ENCODE results near the gene OPN4.

OPN4 gene

GRCh38 chr10:86705139-86705538 is 50.8 kb downstream of the OPN4 start:
- no peak for DNase-seq

GRCh38 chr10:86705905-86706304 is 51.6 kb downstream of the OPN4 start:
- no peak for DNase-seq

- DNase-seq = no peak
Measured at GRCh38 chr10:86706401-86706841, 52.1 kb downstream of the OPN4 start.

GRCh38 chr10:86706977-86707376 is 52.6 kb downstream of the OPN4 start:
- DNase-seq = no peak

GRCh38 chr10:86707505-86707904 is 53.2 kb downstream of the OPN4 start:
- DNase-seq = no peak

- DNase-seq = no peak
Measured at GRCh38 chr10:86708068-86708782, 53.9 kb downstream of the OPN4 start.

GRCh38 chr10:86708783-86709380 is 54.5 kb downstream of the OPN4 start:
- no peak for DNase-seq

GRCh38 chr10:86709396-86710185 is 55.2 kb downstream of the OPN4 start:
- no peak for DNase-seq

- peak; percentile 74 to 80 for DNase-seq
Measured at GRCh38 chr10:86710987-86711512, 56.7 kb downstream of the OPN4 start.

GRCh38 chr10:86711513-86712316 is 57.4 kb downstream of the OPN4 start:
- DNase-seq = peak; percentile 3 to 45

GRCh38 chr10:86712317-86712707 is 58.0 kb downstream of the OPN4 start:
- DNase-seq = no peak

GRCh38 chr10:86715156-86715795 is 60.9 kb downstream of the OPN4 start:
- DNase-seq = no peak

GRCh38 chr10:86715836-86716235 is 61.5 kb downstream of the OPN4 start:
- DNase-seq = no peak
